NCI-H82 (cell line): ENCODE measurements around the gene ZDHHC11.
"Not testable (repeated sequence)": the region's sequence is repeated elsewhere in the genome, so short reads cannot be mapped to it uniquely, and the experiment has no call there.

Source experiments
- DNase-seq: peaks from one replicate; lab custom pipeline; 2025; lab: John Stamatoyannopoulos, UW

ZDHHC11 gene

DNA sequence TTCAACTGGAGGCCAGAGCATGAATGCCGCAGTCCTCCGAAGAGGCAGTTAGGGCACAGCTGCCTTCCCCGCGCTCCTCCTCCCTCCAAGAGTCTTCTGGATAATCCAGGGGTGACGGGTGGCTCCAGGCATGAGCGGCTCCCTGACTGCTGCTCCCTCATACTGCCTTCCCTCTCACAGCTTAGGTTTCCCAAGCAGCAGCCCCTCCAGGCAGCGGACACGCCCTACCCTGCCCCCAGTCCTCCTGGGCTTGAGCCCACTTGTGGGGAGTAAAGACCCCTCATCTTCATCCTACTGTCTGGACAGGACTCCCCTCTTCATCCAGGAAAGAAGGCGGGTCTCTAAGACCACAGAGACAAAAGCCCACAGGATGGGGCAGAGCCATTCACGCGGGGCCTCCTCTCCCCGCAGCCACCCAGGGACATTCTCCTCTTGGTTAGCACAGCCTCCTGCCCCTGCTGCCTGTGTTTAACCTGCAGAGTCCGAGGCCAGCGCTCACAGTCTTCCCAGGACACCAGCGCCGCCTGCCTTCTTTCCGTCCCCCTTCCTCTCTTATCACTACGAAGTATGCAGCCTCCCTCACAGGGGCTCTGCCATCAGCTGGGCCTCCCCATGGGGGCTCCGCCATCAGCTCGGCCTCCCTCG is 5.6 kb downstream of the ZDHHC11 start:
- DNase-seq, result peak; percentile 42

DNA sequence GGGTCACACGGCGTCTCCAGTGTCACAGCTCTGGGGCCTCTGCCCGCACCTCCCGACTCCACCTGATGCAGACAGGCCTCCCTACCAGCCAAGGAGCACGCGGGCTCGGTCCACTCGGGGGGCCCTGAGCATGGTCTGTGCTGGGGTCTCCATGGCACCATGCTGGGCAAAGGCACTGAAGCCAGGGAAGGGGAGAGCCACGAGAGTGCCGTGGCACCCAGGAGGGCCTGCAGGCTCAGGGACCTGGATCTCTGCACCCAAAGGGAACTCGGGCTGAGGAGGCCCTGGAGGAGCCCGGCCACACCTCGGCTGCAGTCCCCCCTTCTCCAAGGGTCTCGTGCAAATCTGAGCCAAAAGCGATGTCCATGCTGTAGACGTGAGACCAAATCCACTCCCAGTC is 6.4 kb downstream of the ZDHHC11 start:
- not testable (repeated sequence) for DNase-seq

DNA sequence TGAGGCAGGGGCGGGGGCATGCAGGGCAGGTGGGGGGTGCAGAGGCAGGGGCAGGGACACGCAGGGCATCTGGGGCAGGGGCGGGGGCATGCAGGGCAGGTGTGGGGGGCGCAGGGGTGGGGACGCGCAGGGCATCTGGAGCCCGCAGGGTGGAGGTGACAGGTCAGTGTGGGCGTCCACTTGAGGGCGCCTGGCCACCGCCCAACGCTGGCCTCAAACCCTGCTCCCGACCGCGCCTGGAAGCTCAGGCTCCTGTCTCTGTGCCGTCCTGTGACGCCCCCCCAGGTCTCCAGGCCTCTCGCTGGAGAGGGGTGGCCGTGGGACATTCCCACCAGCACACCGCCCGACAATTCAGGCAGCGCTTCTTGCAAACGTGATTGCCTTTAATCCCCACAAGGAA is 6.9 kb downstream of the ZDHHC11 start:
- not testable (repeated sequence) for DNase-seq

DNA sequence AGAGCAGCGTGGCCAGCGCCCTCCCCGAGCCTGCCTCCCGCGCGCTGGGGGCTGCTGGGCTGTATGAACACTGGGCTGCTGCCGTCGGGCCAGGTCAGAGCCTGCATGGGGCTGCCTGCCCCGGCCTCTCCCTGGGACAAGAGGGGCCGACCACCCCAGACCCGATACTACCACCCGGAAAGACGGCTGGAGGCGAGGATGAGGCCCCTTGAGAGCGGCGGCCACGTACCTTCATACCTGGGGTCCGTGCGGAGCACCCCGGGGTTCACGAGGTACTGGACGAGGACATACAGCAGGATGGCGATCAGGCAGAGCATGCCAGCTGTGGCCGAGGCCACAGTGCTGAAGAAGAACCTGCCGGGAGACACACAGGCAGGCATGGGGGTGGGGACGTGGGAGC is 7.4 kb downstream of the ZDHHC11 start:
- DNase-seq, result not testable (repeated sequence)

DNA sequence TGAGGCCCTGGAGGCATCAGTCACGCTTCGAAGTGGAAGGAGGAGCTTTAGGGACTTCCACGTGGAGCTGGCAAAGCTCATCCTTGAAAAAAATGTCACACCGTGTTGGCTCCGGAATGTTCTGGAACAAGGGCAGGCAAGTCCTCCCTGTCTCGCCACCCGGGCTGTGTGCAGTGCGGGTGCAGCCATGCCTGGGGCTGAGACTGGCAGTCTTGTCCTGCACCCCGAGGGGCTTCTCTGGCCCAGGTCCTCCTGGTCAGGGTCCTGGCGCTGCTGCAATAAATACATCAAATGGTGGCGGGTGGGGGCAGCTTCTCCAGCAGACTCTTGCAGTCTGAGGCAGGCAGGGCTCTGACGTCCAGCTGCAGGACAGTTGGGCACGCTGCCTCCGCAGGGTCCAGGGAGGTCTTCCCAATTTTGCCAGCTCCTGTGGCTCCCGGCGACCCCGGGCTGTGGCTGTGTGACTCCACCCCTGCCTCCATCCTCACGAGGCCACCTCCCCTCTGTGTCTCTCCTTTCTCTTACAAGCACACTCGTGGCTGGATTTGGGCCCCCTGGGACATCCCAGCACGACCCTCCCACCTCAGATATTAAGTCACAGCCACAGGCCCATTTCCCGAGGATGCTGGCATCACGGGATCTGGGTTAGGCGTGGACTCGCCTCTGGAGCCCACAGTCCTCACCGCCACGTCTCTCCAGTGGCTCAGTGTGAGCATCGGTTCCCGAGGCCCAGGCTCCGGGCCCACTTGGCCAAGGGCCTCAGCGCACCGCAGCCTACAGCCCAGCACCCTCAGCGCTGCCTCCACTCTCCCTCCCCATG is 8.2 kb downstream of the ZDHHC11 start:
- not testable (repeated sequence) for DNase-seq

DNA sequence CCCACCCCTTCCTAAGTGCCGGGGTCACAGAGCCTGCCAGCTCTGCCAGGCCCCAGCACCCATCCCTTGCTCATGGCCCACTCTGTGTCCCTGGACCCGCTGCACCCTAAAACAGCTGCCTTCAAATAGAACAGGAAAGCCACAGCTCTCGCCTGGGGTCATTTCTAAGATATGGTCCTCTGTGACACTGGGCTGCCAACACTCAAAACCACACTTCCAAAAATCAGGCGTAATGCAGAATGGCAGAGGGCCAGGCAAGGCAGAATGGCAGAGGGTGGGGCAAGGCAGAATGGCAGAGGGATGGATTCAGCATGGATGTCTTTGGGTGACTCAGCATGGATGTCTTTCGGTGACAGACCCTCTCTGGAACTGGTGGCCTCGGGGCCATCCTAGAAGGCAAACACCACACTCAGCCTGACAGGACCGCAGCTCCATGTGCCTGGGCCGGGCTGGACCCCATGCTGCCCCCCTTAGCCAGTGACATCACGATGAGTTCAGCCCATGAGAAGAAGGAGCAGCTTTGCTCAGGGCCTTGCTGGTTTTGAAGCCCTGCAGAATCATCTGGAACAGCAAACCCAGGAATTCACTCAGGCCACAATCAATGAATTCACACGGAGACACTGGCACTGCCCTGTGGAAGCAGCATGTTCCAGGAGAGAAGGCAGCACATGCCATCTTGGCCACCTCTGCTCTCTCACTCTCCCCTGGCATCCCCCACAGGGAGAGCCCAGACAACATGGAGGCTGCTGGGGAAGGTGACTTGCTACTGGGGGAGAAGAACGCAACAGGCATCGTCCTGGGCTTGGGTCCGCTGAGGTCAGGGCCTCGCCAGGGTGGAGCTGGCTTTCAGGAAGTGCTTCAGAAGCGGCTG is 9.0 kb downstream of the ZDHHC11 start:
- DNase-seq, result not testable (repeated sequence)

DNA sequence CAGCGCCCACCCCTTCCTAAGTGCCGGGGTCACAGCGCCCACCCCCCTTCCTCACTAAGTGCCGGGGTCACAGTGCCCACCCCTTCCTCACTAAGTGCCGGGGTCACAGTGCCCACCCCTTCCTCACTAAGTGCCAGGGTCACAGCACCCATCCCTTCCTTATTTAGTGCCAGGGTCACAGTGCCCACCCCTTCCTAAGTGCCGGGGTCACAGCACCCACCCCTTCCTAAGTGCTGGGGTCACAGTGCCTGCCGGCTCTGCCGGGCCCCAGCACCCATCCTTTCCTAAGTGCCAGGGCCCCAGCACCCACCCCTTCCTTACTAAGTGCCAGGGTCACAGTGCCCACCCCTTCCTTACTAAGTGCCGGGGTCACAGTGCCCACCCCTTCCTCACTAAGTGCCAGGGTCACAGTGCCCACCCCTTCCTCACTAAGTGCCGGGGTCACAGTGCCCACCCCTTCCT is 9.8 kb downstream of the ZDHHC11 start:
- not testable (repeated sequence) for DNase-seq

DNA sequence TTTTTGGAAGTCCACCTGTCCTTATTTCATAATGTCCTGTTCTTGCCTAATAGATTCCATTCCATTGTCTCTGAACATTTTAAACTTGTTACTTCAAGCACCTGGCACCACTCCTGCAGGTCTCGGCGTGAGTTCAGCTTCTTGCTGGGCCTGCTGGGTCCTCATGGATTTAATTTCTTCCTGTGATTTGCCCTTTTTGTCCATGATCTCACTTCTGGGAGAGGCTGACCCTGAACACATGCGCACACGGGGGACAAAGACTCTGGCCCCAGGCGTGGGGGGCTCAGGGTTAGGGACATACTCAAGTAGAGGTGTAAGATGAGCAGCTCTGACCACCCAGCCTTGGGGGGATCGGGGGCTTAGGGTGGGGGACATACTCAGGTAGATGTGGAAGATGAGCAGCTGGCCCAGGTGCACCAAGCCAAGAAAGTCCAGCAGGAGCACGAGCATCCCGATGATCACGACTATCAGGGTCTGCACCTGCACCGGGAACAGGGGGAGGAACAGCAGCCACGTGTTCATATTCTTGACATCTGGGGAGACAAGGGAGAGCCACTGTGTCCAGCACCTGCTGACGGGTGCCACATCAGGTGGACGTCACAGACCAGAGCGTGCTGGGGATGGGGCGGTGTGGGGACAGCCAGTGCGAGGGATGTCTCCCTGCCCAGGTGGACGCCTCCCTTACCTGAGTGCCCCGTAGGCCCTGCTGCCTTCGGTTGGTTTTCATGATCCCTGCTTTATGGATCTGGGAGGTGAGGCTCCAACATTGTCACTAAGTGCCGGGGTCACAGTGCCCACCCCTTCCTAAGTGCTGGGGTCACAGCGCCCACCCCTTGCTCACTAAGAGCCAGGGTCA is 10.4 kb downstream of the ZDHHC11 start:
- DNase-seq, result not testable (repeated sequence)

DNA sequence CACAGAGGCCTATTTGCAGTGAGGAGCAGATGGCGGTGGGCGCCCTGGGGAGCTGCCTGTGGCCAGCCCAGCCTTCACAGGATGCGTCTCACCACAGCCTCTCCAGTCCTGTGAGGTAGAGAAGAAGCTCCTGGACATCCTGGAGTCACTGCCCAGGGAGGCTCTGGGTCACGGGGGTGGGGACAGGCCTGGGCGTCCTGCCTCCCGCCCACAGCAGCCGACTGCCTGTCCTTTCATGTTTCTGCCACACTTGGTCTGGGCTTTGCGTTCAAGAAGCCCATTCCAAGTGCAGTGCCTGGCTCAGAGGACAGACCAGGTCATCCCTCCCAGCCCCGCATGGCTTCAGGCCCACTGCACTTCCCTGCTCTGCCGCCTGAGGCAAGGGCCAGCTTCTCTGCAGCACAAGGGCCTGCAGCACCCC is 12.3 kb downstream of the ZDHHC11 start:
- not testable (repeated sequence) for DNase-seq

DNA sequence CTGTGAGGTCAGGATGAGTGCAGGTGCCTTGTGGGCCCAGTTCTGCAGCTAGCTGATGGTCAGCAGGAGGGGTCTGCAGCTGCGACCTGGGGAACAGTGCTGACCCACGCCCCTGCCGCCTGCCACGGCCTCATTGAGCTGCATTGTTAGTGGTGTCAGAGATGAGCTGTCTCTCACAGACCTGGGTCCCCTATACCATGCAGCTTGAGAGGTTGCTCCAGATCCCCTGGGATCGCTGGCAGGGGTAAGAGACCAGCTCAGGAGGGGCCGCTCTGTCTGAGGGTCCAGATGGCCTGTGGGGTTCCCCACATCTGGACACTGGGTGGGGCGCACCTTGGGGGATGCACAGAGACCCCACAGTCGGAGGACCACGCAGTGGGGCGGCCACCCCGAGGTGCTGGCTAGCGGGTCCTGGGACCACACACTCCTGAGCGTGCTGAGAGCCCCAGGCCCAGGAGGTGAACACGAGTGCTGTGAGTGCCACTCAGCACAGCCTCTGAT is 13.1 kb downstream of the ZDHHC11 start:
- not testable (repeated sequence) for DNase-seq

DNA sequence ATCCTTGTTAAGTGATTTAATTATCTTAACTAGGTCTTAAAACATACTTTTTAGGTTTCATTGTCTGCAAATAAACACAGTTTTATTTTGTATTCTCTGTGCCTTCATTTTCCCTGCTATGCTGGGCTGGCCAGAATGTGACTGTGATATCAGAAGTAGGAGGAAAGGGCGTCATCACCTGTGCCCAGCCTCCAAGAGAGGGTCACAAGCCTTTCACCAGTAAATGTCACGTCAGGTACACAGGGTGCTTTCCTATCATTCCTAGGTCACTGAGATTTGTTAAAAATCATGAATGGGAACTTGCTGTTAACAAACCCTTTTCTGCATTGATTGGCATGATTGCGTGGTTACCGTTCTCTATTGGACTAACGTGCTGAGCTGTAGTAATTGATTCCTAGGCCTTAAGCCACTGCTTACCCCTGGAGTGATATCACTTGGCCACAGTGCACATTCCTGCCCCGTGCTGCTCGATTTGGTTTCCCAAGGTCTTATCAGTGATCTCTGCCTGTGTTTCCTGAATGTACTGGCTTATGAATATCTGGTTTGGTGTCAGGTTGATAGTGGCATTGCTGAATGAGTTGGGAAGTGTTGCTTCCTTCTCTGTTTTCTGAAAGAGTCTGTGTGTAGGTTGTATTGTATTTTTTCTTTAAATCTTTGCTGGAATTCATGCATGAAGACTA is 14.7 kb downstream of the ZDHHC11 start:
- DNase-seq, result not testable (repeated sequence)

DNA sequence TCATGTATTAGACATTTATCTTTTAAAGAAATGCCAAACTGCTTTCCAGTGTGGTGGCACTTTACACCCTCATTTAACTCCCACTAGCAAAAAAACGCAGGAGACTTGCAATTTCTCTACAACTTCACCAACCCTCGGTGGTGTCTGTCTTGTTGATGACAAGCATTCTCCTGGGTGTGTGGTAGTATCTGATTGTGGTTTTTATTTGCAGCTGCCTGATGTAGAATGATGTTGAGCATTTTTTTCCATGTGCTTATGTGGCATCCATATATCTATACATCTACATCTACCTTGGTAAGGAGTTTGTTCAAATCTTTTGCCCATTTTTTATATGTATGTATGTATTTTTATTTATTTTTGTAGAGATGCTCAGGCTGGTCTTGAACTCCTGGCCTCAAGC is 16.8 kb downstream of the ZDHHC11 start:
- DNase-seq, result not testable (repeated sequence)

DNA sequence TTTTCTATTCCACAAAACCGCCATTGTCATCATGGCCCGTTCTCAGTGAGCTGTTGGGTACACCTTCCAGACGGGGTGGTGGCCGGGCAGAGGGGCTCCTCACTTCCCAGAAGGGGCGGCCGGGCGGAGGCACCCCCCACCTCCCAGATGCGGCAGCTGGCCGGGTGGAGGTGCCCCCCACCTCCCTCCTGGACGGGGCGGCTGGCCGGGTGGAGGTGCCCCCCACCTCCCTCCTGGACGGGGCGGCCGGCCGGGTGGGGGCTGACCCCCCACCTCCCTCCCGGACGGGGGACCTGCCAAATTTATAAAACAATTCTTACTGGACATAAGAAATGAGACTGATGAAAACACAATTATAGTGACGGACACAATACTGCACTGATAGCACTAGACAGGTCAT is 22.6 kb downstream of the ZDHHC11 start:
- not testable (repeated sequence) for DNase-seq

DNA sequence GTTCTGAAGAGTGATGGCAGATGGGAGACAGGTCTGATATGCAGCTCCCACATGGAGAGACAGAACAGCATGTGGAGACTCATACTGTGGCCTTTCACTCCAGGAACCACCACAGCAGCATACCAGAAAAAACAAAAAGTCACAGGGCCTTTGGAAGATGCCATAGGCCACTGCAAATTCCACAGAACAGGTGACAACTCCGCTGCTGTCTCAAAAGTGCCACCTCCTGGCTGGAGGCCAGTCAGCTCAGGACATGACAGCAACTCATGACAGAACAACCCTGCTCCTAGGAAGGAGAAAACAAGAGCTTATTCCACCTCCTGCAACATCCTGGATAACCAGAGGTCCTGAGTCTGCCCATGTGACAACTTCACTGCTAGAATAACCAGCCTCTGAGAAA is 25.2 kb downstream of the ZDHHC11 start:
- DNase-seq, result not testable (repeated sequence)

DNA sequence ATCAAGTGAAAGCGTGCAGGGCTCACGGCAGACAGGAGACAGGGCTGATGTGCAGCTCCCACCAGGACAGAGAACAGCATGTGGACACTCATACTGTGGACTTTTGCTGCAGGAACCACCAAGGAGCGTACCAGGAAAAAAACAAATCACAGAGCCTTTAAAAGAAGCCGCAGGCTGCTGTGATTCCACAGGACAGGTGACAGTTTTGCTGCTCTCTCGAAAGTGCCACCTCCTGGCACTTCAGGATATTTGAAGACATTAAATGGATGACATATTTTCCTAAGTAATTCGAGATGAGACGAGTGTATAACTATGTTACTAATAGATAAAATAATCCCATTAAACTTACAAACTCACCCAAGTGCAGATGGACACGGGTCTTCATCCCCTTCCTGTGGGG is 29.3 kb downstream of the ZDHHC11 start:
- no peak for DNase-seq

DNA sequence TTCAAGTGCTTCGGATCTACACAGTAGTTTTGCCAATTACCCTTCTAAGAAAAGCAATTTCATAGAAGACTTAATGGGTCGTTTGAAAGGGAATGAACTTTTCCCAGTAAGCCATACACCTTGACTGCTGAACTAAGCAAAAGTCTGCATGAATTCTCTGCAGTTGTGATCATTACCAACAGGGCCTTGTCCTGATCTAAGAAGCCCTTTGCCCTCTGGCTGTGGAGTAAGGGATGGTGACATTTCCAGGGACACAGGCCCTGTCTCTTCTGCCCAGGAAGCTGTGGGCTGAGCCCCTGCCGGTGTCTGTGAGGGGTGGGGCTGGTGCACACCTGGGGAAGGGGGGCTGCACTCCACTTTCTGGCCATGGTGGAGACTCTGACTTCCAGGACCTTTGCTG is 30.5 kb downstream of the ZDHHC11 start:
- no peak for DNase-seq

DNA sequence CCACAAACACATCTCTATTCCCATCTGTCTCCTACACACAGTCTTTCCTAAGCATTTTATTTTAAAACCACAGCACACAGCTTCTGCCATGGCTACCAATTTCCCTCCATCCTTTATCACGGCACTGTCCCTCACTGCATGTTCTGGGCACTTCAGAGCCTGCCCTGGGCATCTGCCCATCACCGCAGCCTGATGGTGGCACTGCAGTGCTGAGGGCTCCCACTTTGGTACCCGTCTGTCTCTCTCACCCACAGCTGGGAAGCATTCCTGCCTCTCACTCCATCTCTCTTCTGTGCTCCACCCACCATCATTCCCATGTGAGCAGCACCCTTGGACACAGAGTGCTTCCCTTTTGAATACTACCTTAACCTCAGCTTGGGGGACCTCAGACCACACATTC is 31.7 kb downstream of the ZDHHC11 start:
- DNase-seq, result no peak

DNA sequence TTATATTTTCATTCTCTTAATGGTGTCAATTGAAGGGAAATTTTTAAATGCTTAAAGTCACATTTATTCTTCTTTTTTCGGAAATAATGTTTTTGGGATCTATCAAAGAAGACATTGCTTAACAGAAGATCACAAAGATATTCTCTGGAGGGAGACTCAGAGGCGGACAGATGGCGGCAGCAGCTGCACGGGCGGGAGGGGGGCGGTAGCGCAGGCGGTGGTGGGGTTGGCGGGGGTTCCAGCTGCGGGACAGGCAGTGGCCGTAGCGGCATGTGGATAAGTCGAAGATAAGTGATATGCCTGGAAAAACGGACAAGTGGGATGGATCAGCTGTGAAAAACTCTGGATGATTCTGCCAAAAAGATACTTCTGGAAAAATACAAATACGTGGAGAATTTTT is 34.6 kb downstream of the ZDHHC11 start:
- DNase-seq, result peak; percentile 30

DNA sequence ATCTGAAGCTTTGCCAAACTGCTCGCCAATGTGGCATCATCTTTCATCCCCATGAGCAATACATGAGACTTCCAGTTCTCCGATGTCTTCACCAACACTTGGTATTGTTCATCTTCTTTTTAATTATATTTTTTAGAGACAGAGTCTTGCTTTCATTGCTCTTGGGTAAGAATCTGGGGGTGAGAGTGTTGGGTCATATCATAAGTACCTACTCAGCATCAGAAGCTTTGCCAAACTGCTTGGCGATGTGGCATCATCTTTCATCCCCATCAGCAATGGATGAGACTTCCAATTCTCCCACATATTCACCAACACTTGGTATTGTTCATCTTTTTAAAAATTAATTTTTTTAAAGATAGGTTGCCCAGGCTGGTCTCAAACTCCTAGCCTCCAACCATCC is 35.3 kb downstream of the ZDHHC11 start:
- no peak for DNase-seq

DNA sequence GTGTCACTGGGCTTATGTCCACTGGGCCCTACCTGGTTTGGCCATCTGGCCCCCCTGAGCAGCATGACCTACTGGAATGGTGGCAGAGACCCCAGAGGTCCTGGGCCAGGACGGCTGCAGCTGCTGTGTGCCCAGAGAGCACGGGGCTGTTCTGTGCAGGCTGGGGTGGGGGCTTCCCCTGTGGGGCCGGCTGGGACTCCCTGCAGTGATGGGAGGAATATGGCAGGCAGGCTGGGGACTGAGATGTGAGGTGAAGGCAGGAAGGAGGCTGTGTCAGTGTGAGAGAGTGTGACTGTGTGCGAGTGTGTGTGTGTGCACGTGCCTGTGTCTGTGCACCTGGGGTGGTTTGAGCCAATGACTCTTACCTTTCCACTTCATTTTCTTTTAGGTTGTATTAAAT is 37.2 kb downstream of the ZDHHC11 start:
- not testable (repeated sequence) for DNase-seq

DNA sequence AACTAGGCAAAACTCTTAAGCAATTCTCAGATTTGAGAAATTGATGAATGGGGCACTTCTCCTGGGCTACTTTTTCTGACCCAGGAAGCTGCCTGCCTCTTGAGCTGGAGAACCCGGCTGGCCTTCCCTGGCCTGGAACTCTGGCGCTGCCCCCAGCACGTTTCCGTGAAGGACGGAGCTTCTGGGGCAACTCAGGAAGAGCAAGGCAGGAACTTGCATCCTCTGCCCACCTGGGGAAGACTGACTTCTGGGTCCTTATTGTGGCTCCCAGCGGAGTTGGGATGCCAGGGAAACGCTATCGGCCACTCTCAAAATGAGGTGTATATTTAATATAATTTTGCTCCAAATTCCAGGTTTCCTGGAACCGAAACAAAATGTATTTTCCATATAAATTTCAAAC is 39.4 kb downstream of the ZDHHC11 start:
- DNase-seq, result not testable (repeated sequence)
